HepG2 (cell line): ENCODE results near the gene UBE2E1. TPM values are rescaled to one million over a fixed set of nuclear protein-coding genes. Genes with fewer than 3 reads are reported as not detected.

ENCODE experiments used
- ATAC-seq: fragments of 200-7000 bp; cut with Tn5 transposase; 3 replicates; pipeline ENCODE4 v1.9.1; 2020; ENCODE audit warnings: mild to moderate bottlenecking, moderate library complexity
- BruUV-seq: library from RNA; stranded (reverse); fragments of 400-500 nt; replicated peaks from 2 replicates; lab custom pipeline; 2021; lab: Mats Ljungman, UMichigan
- CTCF ChIA-PET: fragments of 300-600 bp; formaldehyde crosslinking; extraction: SDS; loops from one replicate; lab custom pipeline; 2021; ENCODE audit warnings: low total read pairs, inconsistent platforms, low intra/inter-chr PET ratio; lab: Yijun Ruan, JAX
- POLR2A ChIA-PET: fragments of 350-600 bp; sonication (Branson Sonifier 250); formaldehyde crosslinking; loops from one replicate; lab custom pipeline; 2020; ENCODE audit warnings: antibody characterized with exemption, inconsistent platforms; lab: Yijun Ruan, JAX
- DNase-seq: peaks from one replicate; pipeline ENCODE4 v3.0.0-alpha.2; 2015; ENCODE audit warnings: low spot score
- FAIRE-seq: peaks from 3 replicates; lab custom pipeline; 2011; peaks lifted over from hg19 to GRCh38; lab: Jason Lieb, UNC
- H2AFZ ChIP-seq: one replicate; pipeline ENCODE4 v1.6.1; 2011; ENCODE audit warnings: low read length, inconsistent platforms
- H3K27ac ChIP-seq: fragments of 300-600 bp; 3 replicates; pipeline ENCODE4 v1.8.0; 2011; ENCODE audit warnings: mixed run types, mild to moderate bottlenecking, mixed read lengths, low read length, inconsistent platforms; ENCODE audit not compliant: insufficient read depth; ENCODE audit errors: extremely low read length
- H3K27me3 ChIP-seq, 2 experiments: fragments of 200-600 bp in 1 of 2; 2 replicates in 1 of 2; 3 replicates in 1 of 2; pipeline versions ENCODE4 v1.6.0 to v1.8.0; 2011; ENCODE audit warnings: low read length in 2 of 2, mild to moderate bottlenecking in 2 of 2, moderate library complexity in 2 of 2, inconsistent platforms in 1 of 2; ENCODE audit not compliant: insufficient read depth in 2 of 2, control insufficient read depth in 1 of 2
- H3K36me3 ChIP-seq, 2 experiments: fragments of 200-600 bp in 1 of 2; replicated peaks in 1 of 2; 2 replicates in 1 of 2; 3 replicates in 1 of 2; pipeline versions ENCODE4 v1.5.1 to v1.8.0; 2011; ENCODE audit warnings: low read length in 2 of 2, inconsistent platforms in 1 of 2; ENCODE audit not compliant: insufficient read depth in 2 of 2, control insufficient read depth in 1 of 2
- H3K4me1 ChIP-seq: 2 replicates; pipeline ENCODE4 v1.5.1; 2012; ENCODE audit warnings: low read length, inconsistent platforms; ENCODE audit not compliant: insufficient read depth
- H3K4me2 ChIP-seq: 2 replicates; pipeline ENCODE4 v1.6.0; 2011; ENCODE audit warnings: low read depth, low read length, inconsistent platforms
- H3K4me3 ChIP-seq, 3 experiments: fragments of 200-600 bp in 1 of 3; sonication (generic), shearing (Covaris generic) in 1 of 3; replicated peaks in 1 of 3; 2 replicates each; pipeline ENCODE4 v1.5.1; 2011 to 2016; ENCODE audit warnings: low read length in 3 of 3, inconsistent platforms in 2 of 3, low read depth in 2 of 3, mild to moderate bottlenecking in 2 of 3, control low read depth in 1 of 3, mixed read lengths in 1 of 3; ENCODE audit not compliant: insufficient read depth in 1 of 3
- H3K79me2 ChIP-seq: one replicate; pipeline ENCODE4 v1.6.1; 2011; ENCODE audit warnings: low read length, inconsistent platforms; ENCODE audit not compliant: insufficient read depth
- H3K9ac ChIP-seq: 2 replicates; pipeline ENCODE4 v1.6.0; 2011; ENCODE audit warnings: mild to moderate bottlenecking, low read depth, low read length, inconsistent platforms; ENCODE audit not compliant: insufficient read depth
- H3K9me3 ChIP-seq: 2 replicates; pipeline ENCODE4 v1.5.1; 2012; ENCODE audit warnings: mild to moderate bottlenecking, low read length
- H4K20me1 ChIP-seq: 2 replicates; pipeline ENCODE4 v1.6.0; 2011; ENCODE audit warnings: inconsistent platforms, mild to moderate bottlenecking, low read length, moderate library complexity; ENCODE audit not compliant: insufficient read depth
- IKZF5 ChIP-seq: IDR thresholded peaks from 2 replicates; pipeline ENCODE4 v1.6.1; 2018; ENCODE audit warnings: missing genetic modification reagents, mild to moderate bottlenecking, missing compliant biosample characterization
- LCORL ChIP-seq, 2 experiments: fragments of 450-650 bp in 1 of 2; sonication (generic) in 1 of 2; formaldehyde crosslinking in 1 of 2; IDR thresholded peaks; 2 replicates each; pipeline versions ENCODE4 v1.5.0 to v1.6.1; 2017 to 2020; ENCODE audit warnings: antibody characterized with exemption in 1 of 2, missing genetic modification reagents in 1 of 2
- MBNL3 ChIP-seq: fragments of 250-450 bp; sonication (Bioruptor Pico); conservative IDR thresholded peaks from 2 replicates; pipeline ENCODE4 v1.8.0; 2022; ENCODE audit warnings: mild to moderate bottlenecking, inconsistent platforms
- WIZ ChIP-seq: sonication (generic); formaldehyde crosslinking; IDR thresholded peaks from 2 replicates; pipeline ENCODE4 v1.5.1; 2020; ENCODE audit warnings: mild to moderate bottlenecking, missing genetic modification reagents
- ZFP36L1 ChIP-seq: sonication (generic); formaldehyde crosslinking; IDR thresholded peaks from 2 replicates; pipeline ENCODE4 v1.8.0; 2022; ENCODE audit warnings: mild to moderate bottlenecking, missing genetic modification reagents, moderate library complexity
- ZNF407 ChIP-seq: sonication (generic); formaldehyde crosslinking; IDR thresholded peaks from one replicate; pipeline ENCODE4 v1.5.1; 2020; ENCODE audit warnings: mild to moderate bottlenecking, missing genetic modification reagents; ENCODE audit errors: not compliant biosample characterization
- ZNF546 ChIP-seq: sonication (generic); formaldehyde crosslinking; conservative IDR thresholded peaks from 2 replicates; pipeline ENCODE4 v1.8.1; 2023; ENCODE audit warnings: mild to moderate bottlenecking, missing genetic modification reagents
- ZNF615 ChIP-seq: sonication (generic); formaldehyde crosslinking; IDR thresholded peaks from 2 replicates; pipeline ENCODE4 v1.5.0; 2020; ENCODE audit warnings: mild to moderate bottlenecking, missing genetic modification reagents, borderline replicate concordance
- ZNF777 ChIP-seq: sonication (generic); formaldehyde crosslinking; IDR thresholded peaks from 2 replicates; pipeline ENCODE4 v1.4.0; 2020; ENCODE audit warnings: missing genetic modification reagents
- WGBS: methylation state at CpG from one replicate; pipeline ENCODE4 v1.1.6; 2017; ENCODE audit warnings: low lambda C conversion rate; 5-methylcytosine and 5-hydroxymethylcytosine counted together
- in situ Hi-C: cut with HindIII; loops from 2 replicates; pipeline ENCODE4 v1.10.0; 2017; ENCODE audit warnings: low pct_unique_long_range_greater_than_20kb; ENCODE audit not compliant: extremely low pct_ligation_motif_present
- intact Hi-C: fragments of 100-400 bp; cut with micrococcal nuclease; formaldehyde crosslinking; loops from one replicate; pipeline ENCODE4 v1.10.0; 2022; ENCODE audit not compliant: unreplicated experiment
- polyA plus RNA-seq, 8 experiments: library from polyadenylated mRNA; depleted of rRNA in 3 of 8; stranded (reverse) in 7 of 8; unstranded in 1 of 8; fragments of >200 nt; fragmentation: Illumina TruSeq in 4 of 8; extraction: Trizol in 4 of 8; gene quantifications; 2 replicates each; pipeline versions ENCODE4 v1.2.1 to v1.2.3, GENCODE V29; 2011 to 2016; ENCODE audit warnings: low read depth in 4 of 8, missing spikeins in 1 of 8, mixed read lengths in 1 of 8; ENCODE audit not compliant: insufficient read depth in 1 of 8
- total RNA-seq, 5 experiments: library from RNA; depleted of rRNA; stranded (reverse); fragments of >200 nt; fragmentation: Illumina TruSeq; extraction: Trizol; gene quantifications; 2 replicates each; pipeline ENCODE4 v1.2.3, GENCODE V29; 2016; ENCODE audit warnings: low read depth in 1 of 5
- TF ChIP-seq, protein P1 (sequence below): sonication (generic); formaldehyde crosslinking; IDR thresholded peaks from 2 replicates; pipeline ENCODE4 v1.4.0; 2020; ENCODE audit warnings: missing genetic modification reagents
- TF ChIP-seq, protein P2 (sequence below): sonication (generic); formaldehyde crosslinking; IDR thresholded peaks from 2 replicates; pipeline ENCODE4 v1.4.0; 2020; ENCODE audit warnings: missing genetic modification reagents

The UBE2E1 gene
- total and polyA plus RNA-seq, 2 of the 13 experiments (the other 11 are each of a cell fraction or from before 2014, with no cell fraction given) = 55.4 to 61.8 TPM

DNA sequence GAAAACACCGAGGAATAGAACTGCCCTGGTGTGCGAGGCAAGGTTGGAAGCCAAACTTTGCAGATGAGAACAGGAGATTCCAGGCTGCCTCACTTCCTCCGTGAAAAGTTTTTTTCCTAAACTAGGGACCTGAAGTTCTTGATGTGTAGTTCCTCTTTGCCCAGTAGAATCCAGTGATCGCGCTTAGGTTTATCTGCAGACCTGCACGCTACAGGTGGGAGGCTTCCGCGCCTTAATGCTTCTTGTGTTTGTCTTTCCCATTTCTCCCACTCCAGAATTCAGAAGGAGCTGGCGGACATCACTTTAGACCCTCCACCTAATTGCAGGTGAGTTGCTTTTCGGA lies 5.4 kb downstream of the UBE2E1 start:
- peak; percentile 17 for DNase-seq
- BruUV-seq = no TSS peak
- Histone ChIP-seq H3K4me2 (peak overlapping the region; percentile 78), H4K20me1 (no peaks in the 10 kb centered on the region), H3K27me3 (no peaks in the 10 kb centered on the region; a peak in 1 of 5 replicates), H3K79me2 (peaks cover 53% of the 10 kb centered on the region), H2AFZ (peak overlapping the region; percentile 57), H3K4me1 (peaks cover 59% of the 10 kb centered on the region), H3K9me3 (no peaks in the 10 kb centered on the region), H3K36me3 (no peaks in the 10 kb centered on the region), H3K4me3 (peak overlapping the region; percentile 75 to 90 (median 79)), H3K9ac (peak overlapping the region; percentile 90), H3K27ac (peak overlapping the region; percentile 85)
- ChIA-PET CTCF (no interaction called here), POLR2A (interaction anchor here (1.6 to 3.3 kb wide), 2 partner anchors 18 to 106 kb away, joined by 5 to 20 read pairs; partner anchors contain the start of genes NKIRAS1 and RPL15)
- in situ Hi-C loops (no loop called here), intact Hi-C loops (loop anchor here (2.0 kb wide), 1 partner anchor 136 kb away; no protein-coding TSS in a partner anchor)
- peak; percentile 12 for FAIRE-seq
- 11% methylated on average over 10 of the region's 10 CpGs for WGBS
- ATAC-seq = peak; percentile 39
- no peak for TF ChIP-seq ZNF615 (CRISPR knock-in tag)
- TF ChIP-seq, protein P1, sequence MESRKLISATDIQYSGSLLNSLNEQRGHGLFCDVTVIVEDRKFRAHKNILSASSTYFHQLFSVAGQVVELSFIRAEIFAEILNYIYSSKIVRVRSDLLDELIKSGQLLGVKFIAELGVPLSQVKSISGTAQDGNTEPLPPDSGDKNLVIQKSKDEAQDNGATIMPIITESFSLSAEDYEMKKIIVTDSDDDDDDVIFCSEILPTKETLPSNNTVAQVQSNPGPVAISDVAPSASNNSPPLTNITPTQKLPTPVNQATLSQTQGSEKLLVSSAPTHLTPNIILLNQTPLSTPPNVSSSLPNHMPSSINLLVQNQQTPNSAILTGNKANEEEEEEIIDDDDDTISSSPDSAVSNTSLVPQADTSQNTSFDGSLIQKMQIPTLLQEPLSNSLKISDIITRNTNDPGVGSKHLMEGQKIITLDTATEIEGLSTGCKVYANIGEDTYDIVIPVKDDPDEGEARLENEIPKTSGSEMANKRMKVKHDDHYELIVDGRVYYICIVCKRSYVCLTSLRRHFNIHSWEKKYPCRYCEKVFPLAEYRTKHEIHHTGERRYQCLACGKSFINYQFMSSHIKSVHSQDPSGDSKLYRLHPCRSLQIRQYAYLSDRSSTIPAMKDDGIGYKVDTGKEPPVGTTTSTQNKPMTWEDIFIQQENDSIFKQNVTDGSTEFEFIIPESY (CRISPR knock-in tag) = 0 out of 2 replicates have a peak, but pooled peaks have one; percentile 1
- 0 out of 2 replicates have a peak, but pooled peaks have one; percentile 16 for TF ChIP-seq IKZF5 (CRISPR knock-in tag)
- no peak for TF ChIP-seq LCORL (IDR thresholded peaks at IDR 0.05)
- TF ChIP-seq LCORL (CRISPR knock-in tag; IDR thresholded peaks at IDR 0.05) = peak; percentile 31; the same call in 1 of the 2 replicates
- TF ChIP-seq ZNF546 = no peak
- no peak for TF ChIP-seq MBNL3 (CRISPR knock-in tag)
- TF ChIP-seq WIZ (CRISPR knock-in tag) = no peak
- TF ChIP-seq ZNF777 (CRISPR knock-in tag) = no peak
- TF ChIP-seq ZNF407 (CRISPR knock-in tag) = no peak
- TF ChIP-seq, protein P2, sequence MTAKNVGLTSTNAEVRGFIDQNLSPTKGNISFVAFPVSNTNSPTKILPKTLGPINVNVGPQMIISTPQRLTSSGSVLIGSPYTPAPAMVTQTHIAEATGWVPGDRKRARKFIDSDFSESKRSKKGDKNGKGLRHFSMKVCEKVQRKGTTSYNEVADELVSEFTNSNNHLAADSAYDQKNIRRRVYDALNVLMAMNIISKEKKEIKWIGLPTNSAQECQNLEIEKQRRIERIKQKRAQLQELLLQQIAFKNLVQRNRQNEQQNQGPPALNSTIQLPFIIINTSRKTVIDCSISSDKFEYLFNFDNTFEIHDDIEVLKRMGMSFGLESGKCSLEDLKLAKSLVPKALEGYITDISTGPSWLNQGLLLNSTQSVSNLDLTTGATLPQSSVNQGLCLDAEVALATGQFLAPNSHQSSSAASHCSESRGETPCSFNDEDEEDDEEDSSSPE (CRISPR knock-in tag) = 0 out of 2 replicates have a peak, but pooled peaks have one; percentile 12
- TF ChIP-seq ZFP36L1 (CRISPR knock-in tag) = no peak
